GM21360 (cell line): ENCODE measurements around the gene CHST3.
"Not testable (repeated sequence)": the region's sequence is repeated elsewhere in the genome, so short reads cannot be mapped to it uniquely, and the experiment has no call there.

Source experiments
- ATAC-seq: cut with Tn5 transposase; IDR thresholded peaks from one replicate; pipeline ENCODE4 v1.9.1; 2021; ENCODE audit warnings: mild to moderate bottlenecking, moderate library complexity; ENCODE audit not compliant: unreplicated experiment

The CHST3 gene

GRCh38 chr10:72026278-72027111 lies 62.3 kb downstream of the CHST3 start:
- ATAC-seq: no peak

- no peak for ATAC-seq
Observed at GRCh38 chr10:72027498-72027897, 63.3 kb downstream of the CHST3 start.

DNA sequence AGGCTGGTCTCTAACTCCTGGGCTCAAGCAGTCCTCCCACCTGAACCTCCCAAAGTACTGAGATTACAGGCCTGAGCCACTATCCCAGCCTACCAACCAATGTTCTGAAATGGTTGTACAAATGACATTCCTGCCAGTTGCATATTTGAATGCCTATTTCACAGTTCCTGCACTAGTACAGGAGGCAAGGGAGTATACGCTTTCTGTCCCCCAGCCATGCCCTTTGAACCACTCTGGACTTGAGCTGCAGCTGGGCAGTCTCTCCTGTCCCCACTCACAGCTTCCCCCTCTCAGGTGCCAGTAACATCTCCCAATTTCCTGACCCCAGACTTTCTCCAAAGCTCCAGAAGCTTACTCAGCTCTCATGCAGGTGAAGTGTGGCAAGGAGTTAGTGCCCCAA lies 65.2 kb downstream of the CHST3 start:
- ATAC-seq: no peak

DNA sequence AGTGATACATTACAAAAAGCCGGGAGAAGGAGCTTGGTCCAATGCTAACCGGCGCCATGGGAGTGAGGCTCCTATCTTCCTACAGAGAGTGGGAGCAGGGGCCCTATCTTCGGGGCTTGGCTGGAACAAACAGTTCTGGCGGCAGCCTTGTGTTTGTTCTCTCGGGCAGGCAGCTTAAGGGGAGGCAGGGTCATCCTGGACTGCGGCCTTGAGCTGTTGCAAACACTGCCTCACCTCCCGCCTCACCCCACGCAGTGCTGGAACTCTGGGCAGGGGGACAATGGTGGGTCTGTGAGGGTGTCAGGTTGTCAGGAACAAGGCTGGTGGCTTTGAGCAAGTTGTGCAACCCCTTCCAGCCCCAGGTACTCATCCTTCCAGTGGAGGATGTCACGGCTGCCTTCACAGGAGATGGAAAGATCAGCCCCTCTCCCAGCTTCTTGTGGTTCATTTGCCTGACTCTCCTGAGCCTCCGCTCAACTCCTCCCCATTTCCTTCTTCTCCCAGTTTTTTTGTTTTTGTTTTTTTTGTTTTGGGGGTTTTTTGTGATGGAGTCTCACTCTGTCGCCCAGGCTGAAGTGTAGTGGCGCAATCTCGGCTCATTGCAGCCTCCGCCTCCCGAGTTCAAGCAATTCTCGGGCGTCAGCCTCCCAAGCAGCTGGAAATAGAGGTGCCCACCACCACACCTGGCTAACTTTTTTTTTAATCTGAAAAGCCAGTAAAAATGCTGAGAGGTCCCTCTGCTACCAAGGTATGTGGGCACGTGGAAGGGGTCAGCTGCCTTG lies 66.8 kb downstream of the CHST3 start:
- no peak for ATAC-seq

DNA sequence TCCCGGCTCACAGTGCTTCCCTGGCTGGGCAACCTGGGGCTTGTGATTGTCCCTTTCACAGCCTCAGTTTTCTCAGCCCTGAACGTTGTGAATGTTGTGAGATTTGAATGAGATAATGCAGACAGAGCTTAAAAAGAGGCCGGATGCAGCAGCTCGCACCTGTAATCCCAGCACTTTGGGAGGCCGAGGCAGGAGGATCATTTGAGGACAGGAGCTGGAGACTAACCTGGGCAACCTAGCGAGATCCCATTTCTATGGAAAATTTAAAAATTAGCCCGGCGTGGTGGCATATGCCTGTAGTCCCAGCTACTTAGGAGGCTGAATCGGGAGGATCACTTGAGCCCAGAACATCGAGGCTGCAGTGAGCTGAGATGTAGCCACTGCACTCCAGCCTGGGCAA lies 67.5 kb downstream of the CHST3 start:
- ATAC-seq: no peak

DNA sequence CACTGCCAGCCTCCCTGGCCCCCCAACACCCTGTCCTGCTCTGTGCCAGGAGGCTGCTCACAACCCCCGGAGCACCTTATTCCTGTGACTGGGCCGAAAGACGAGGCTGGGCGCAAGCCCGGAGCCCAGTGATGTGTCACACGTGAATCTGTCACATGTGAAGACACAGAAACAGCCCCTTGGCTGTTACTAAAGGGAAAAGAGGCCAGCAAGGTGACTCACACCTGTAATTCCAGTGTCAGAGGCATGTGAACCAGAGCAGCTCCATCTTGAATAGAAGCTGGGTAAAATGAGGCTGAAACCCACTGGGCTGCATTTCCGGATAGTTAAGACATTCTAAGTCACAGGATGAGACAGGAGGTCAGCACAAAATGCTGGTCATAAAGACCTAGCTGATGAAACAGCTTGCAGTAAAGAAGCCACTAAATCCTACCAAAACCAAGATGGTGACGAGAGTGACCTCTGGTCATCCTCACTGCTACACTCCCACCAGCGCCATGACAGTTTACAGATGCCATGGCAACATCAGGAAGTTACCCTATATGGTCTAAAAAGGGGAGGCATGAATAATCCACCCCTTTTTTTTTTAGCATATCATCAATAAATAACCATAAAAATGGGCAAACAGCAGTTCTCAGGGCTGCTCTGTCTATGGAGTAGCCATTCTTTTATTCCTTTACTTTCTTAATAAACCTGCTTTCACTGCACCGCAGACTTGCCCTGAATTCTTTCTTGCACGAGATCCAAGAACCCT lies 68.4 kb downstream of the CHST3 start:
- ATAC-seq: not testable (repeated sequence)

GRCh38 chr10:72034040-72034499 lies 69.9 kb downstream of the CHST3 start:
- no peak for ATAC-seq

DNA sequence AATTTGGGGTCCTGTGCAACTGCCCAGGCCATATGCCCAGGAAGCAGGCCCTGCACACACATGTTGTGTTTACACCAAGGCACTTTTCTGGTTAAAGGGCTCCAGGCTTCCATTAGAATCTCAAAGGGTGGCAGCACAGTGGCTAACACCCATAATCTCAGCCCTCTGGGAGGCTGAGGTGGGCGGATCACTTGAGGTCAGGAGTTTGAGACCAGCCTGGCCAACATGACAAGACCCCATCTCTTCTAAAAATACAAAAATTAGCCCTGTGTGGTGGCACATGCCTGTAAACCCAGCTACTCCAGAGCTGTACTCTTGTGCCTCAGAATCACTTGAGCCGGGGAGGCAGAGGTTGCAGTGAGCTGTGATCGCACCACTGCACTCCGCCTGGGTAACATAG lies 70.6 kb downstream of the CHST3 start:
- ATAC-seq: no peak

DNA sequence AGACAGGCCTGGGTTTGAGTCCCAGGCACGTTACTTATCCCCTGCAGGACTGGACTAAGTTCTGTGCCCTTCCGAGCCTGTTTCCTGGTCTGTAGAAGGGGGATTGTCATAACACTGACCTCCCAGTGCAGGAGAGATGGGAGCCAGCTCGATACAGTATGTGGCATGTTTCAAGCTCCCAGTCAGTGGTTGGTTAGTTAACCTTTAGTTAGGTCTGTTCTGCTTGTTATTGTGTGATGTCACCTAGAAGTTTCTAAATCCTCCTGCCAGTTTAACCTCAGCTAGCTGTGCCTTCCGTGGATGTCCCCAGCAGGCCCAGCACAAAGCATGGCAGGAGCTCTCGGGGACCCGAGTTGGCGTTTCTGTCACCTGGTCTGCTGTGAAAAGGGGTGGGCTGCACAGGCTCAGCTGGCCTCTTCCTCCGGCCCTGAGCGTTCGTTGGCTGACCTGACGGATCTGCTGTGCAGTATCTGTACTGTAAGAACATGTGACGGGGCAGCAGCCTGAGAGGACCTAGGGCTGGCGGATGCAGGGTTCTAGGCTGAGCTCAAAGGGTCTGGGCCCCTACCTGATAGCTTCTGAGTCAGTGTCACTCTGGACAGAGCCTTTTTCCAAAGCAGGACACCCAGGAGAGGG lies 71.2 kb downstream of the CHST3 start:
- no peak for ATAC-seq

GRCh38 chr10:72037266-72037665 lies 73.1 kb downstream of the CHST3 start:
- no peak for ATAC-seq

- no peak for ATAC-seq
Observed at GRCh38 chr10:72037811-72038210, 73.6 kb downstream of the CHST3 start.

DNA sequence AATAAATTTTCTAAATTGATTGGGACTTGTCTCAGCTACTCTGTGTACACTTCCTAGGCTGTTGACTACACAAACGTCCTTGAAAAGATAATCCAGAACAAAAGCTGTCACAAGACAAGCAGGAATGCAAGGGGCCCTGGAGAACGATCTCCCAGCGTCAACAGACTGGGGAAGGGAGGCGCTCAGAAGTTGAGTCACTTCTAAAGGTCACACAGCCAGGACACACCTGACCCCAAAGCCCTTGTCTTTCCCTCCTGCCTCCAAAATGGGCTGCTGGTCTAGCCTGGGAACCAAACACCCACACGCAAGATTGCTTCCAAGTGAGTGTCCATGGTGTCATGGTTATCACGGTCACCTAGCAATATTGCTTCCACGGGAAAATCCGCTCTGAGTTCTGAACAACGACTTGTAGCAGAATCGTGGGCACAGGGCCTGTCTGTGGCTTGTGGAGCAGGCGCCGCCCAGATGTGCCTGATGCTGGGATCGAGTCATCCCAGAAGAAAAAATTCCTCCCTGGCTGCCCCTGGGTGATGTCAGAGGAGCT lies 74.3 kb downstream of the CHST3 start:
- no peak for ATAC-seq

DNA sequence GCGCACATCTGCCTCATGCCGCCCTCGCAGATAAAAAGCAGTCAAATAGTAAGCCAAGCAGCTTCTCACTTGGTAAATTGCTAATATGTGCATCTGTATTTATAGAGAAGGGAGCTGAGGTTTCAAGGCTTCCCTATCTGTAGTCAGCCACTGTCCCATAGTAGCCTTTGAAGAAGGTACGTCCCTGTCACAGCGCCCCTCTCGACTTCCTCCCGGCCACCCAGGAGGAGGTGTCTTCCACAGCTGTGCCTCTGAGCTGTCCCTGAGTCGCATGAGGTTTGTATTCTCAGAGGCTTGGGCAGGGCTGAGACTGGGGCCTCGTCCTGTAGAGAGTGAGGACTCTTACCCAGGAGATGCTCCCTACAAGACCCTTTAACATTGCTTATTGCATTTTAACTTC lies 75.2 kb downstream of the CHST3 start:
- ATAC-seq: no peak

DNA sequence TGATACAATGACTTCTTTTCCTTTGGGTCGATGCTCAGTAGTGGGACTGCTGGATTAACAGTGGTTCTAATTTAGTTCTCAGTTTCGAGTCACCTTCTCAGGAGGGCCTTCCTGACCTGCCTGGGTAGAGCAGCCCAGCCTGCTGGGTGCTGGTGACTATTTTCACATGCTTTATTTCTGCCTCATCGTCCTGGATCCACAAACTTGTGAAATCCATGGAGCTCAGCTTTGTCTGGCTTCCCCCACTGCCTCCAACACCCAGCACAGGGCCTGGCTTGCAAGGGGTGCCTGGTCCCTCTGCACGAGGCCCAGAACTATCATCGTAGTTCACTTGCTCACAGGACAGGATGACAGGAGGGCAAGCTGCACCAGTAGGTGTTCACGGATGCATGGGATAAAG lies 77.3 kb downstream of the CHST3 start:
- no peak for ATAC-seq

GRCh38 chr10:72043016-72043834 lies 79.0 kb downstream of the CHST3 start:
- ATAC-seq: no peak

DNA sequence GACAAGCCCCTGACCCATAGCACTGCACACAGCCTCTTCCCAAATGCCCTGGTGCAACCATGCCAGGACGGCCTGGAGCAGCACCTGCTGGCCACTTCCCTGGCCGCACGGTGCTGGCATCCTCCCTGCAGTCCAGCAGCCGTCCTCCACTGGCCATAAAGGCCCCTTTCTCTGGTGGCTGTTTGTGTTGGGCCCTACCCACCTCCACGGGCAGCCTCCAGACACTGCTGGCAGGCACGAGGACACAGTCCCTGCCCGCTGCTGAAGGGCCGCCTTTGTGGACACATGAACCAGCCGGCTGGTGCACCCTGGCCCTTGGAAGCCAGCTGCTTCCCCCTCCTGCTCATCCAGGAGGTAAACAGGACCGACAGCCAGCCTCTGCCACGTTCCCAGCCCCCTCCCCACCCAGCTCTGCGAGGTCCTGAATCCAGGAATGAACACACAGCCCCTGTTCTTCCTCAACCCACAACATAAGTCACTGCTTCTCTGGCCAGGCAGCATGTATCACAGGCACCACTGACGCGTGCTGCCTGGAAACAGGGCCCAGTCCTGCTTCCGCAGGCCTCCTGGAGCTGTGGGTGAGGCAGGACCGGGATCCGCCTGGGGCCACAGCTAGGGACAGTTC lies 80.3 kb downstream of the CHST3 start:
- ATAC-seq: no peak

DNA sequence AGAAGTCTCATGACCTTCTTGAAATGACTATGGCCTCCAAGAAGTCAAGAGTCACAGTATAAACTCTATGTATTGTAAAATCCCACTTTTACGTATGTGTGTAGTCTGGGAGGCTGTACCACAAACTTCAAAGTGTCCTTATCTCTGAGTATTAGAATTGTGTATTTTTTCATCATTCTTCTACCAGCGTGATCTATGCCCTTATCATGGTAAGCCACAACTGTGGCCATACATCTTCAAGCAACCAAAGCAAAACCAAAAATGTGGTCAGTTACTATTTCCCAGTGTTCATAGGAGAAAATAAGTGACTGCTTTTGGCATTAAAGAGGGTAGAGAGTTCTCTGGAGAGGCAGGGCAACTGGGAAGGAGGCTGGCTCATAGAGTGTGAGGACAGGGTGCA lies 81.4 kb downstream of the CHST3 start:
- no peak for ATAC-seq

GRCh38 chr10:72048450-72049124 lies 84.4 kb downstream of the CHST3 start:
- peak; percentile 64 for ATAC-seq

GRCh38 chr10:72049472-72049871 lies 85.3 kb downstream of the CHST3 start:
- ATAC-seq: no peak
